Activated B cell treated with CpG ODN at 0.5 μM for 24 hours (primary cell): Measurements from ENCODE around the gene CARS1. TPM values are rescaled to one million over a fixed set of nuclear protein-coding genes. Genes with fewer than 3 reads are reported as not detected.

Experiments
- ATAC-seq: fragments of 200-7000 bp; cut with Tn5 transposase; one replicate; pipeline ENCODE4 v1.10.0; 2021; ENCODE audit warnings: low read depth, mild to moderate bottlenecking, moderate library complexity
- CTCF ChIA-PET: fragments of 350-600 bp; sonication (Branson Sonifier 250); formaldehyde crosslinking; loops from one replicate; lab custom pipeline; 2021; ENCODE audit warnings: antibody characterized with exemption; lab: Charles Lee
- POLR2A ChIA-PET: fragments of 350-600 bp; sonication (Branson Sonifier 250); formaldehyde crosslinking; loops from one replicate; lab custom pipeline; 2021; ENCODE audit warnings: antibody characterized with exemption; lab: Charles Lee
- DNase-seq: peaks from one replicate; pipeline ENCODE4 v3.0.0; 2022
- H3K27ac Mint-ChIP-seq: one replicate; pipeline ENCODE4 v1.8.0; 2020; ENCODE audit warnings: mixed read lengths
- H3K27me3 Mint-ChIP-seq: one replicate; pipeline ENCODE4 v1.8.0; 2021; ENCODE audit warnings: mixed read lengths
- H3K36me3 Mint-ChIP-seq: one replicate; pipeline ENCODE4 v1.8.0; 2021; ENCODE audit warnings: low read depth, mixed read lengths
- H3K4me1 Mint-ChIP-seq: one replicate; pipeline ENCODE4 v1.8.0; 2021; ENCODE audit warnings: mixed read lengths
- H3K4me3 Mint-ChIP-seq: one replicate; pipeline ENCODE4 v1.8.0; 2020; ENCODE audit warnings: mild to moderate bottlenecking, mixed read lengths
- H3K9me3 Mint-ChIP-seq: one replicate; pipeline ENCODE4 v1.8.0; 2020; ENCODE audit warnings: mixed read lengths
- intact Hi-C: fragments of 100-400 bp; cut with micrococcal nuclease; formaldehyde crosslinking; loops from one replicate; pipeline ENCODE4 v1.15.1; 2024
- total RNA-seq: library from RNA; stranded (reverse); gene quantifications from 2 replicates; pipeline ENCODE4 v1.2.3, GENCODE V29; 2022
- TF ChIP-seq, protein P1 (sequence below): fragments of 200-600 bp; IDR thresholded peaks from one replicate; pipeline ENCODE4 v1.8.0; 2022; ENCODE audit warnings: antibody characterized with exemption, mild to moderate bottlenecking

CARS1 gene
- total RNA-seq, 1 donor from 2014 or later = 110 TPM

GRCh38 chr11:3091846-3092602, 34.8 kb upstream of the CARS1 start:
- intact Hi-C loops = loop anchor here (1.0 to 2.0 kb wide), 8 partner anchors 42 to 663 kb away; no protein-coding TSS in a partner anchor
- H3K36me3 Mint-ChIP-seq = no peaks in the 10 kb centered on the region
- no peaks in the 10 kb centered on the region for H3K9me3 Mint-ChIP-seq
- POLR2A ChIA-PET = interaction anchor here (0.5 to 1.5 kb wide), 6 partner anchors 35 to 559 kb away, joined by 3 to 5 read pairs (median 3); partner anchors contain the start of gene CARS1
- DNase-seq (peak; percentile 73), ATAC-seq (peak; percentile 89)
- peaks cover 3% of the 10 kb centered on the region for H3K27me3 Mint-ChIP-seq
- no peak overlapping the region for H3K27ac Mint-ChIP-seq
- TF ChIP-seq, protein P1, sequence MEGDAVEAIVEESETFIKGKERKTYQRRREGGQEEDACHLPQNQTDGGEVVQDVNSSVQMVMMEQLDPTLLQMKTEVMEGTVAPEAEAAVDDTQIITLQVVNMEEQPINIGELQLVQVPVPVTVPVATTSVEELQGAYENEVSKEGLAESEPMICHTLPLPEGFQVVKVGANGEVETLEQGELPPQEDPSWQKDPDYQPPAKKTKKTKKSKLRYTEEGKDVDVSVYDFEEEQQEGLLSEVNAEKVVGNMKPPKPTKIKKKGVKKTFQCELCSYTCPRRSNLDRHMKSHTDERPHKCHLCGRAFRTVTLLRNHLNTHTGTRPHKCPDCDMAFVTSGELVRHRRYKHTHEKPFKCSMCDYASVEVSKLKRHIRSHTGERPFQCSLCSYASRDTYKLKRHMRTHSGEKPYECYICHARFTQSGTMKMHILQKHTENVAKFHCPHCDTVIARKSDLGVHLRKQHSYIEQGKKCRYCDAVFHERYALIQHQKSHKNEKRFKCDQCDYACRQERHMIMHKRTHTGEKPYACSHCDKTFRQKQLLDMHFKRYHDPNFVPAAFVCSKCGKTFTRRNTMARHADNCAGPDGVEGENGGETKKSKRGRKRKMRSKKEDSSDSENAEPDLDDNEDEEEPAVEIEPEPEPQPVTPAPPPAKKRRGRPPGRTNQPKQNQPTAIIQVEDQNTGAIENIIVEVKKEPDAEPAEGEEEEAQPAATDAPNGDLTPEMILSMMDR = peak; percentile 87
- H3K4me3 Mint-ChIP-seq = no peak overlapping the region
- peaks cover 2% of the 10 kb centered on the region for H3K4me1 Mint-ChIP-seq
- CTCF ChIA-PET = interaction anchor here (0.6 to 6.6 kb wide), 21 partner anchors 10 to 560 kb away, joined by 3 to 89 read pairs (median 5); partner anchors contain the start of genes CARS1, NAP1L4 and PHLDA2

DNA sequence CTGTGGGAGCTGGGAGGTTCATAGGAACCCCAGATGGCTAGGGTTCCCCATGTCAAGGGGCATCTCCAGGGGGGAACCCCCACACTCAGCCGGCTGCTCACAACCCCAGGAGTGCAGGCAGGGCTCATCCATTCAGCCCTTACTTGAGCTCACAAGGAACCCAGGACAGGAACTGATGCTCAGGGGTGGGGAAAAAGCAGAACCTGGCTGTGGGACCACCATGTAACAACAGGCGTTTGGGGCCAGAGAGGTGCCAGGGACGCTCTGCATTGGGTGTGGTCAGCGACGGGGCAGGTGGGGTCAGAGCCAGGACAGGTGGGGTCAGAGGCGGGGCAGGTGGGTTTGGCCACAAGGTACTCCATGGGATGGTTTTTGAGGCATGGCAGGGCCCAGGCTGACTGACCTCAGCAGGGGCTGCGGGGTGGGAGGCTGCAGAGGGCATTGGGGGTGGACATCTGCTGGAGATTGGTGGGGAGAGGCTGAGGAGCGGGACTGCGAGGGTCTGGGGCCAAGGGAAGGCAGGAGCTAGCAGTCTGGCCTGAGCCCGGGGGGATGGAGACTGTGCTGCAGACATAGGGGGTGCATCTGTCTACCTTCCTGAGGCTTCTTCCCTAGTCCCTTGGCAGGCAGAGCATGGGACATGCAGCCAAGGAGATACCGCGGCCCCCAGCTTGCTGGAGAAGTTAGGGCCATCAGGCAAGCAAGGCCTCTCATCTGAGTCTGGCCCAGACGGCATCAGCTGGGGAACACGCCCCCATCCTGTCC, 34.0 kb upstream of the CARS1 start:
- Mint-ChIP-seq H3K27ac (no peak overlapping the region), H3K9me3 (no peaks in the 10 kb centered on the region), H3K27me3 (peaks cover 3% of the 10 kb centered on the region), H3K4me3 (no peak overlapping the region), H3K4me1 (peaks cover 2% of the 10 kb centered on the region), H3K36me3 (no peaks in the 10 kb centered on the region)
- ATAC-seq (no peak), DNase-seq (no peak)
- TF ChIP-seq, protein P1 = no peak
- ChIA-PET POLR2A (interaction anchor here (0.5 to 1.5 kb wide), 5 partner anchors 34 to 558 kb away, joined by 3 to 5 read pairs (median 3); partner anchors contain the start of gene CARS1), CTCF (interaction anchor here (0.7 to 6.6 kb wide), 21 partner anchors 11 to 559 kb away, joined by 3 to 89 read pairs (median 5); partner anchors contain the start of genes CARS1, NAP1L4 and PHLDA2)
- intact Hi-C loops = loop anchor here (1.0 to 2.0 kb wide), 8 partner anchors 41 to 662 kb away; no protein-coding TSS in a partner anchor

- intact Hi-C loops = loop anchor here (2.0 kb wide), 2 partner anchors 197 to 661 kb away; no protein-coding TSS in a partner anchor
- POLR2A ChIA-PET = no interaction called here
These were observed 33.1 kb upstream of the CARS1 start for GRCh38 chr11:3090096-3090901.

GRCh38 chr11:3089236-3090061, 32.2 kb upstream of the CARS1 start:
- POLR2A ChIA-PET = no interaction called here
- intact Hi-C loops = loop anchor here (2.0 kb wide), 2 partner anchors 197 to 661 kb away; no protein-coding TSS in a partner anchor
- H3K9me3 Mint-ChIP-seq = no peaks in the 10 kb centered on the region
- H3K4me1 Mint-ChIP-seq = peaks cover 2% of the 10 kb centered on the region
- no peak for ATAC-seq
- H3K27ac Mint-ChIP-seq = no peak overlapping the region
- DNase-seq = no peak
- TF ChIP-seq, protein P1 = no peak
- CTCF ChIA-PET = interaction anchor here (1.2 to 6.6 kb wide), 6 partner anchors 40 to 557 kb away, joined by 3 to 89 read pairs (median 52); no protein-coding TSS in a partner anchor
- H3K4me3 Mint-ChIP-seq = no peak overlapping the region
- no peaks in the 10 kb centered on the region for H3K36me3 Mint-ChIP-seq
- H3K27me3 Mint-ChIP-seq = peaks cover 5% of the 10 kb centered on the region

More at GRCh38 chr11:3090096-3090901, 33.1 kb upstream of the CARS1 start:
- CTCF ChIA-PET = interaction anchor here (1.0 to 6.6 kb wide), 12 partner anchors 12 to 558 kb away, joined by 3 to 89 read pairs (median 7); partner anchors contain the start of gene PHLDA2
- Mint-ChIP-seq H3K4me3 (no peak overlapping the region), H3K27me3 (peaks cover 5% of the 10 kb centered on the region), H3K9me3 (no peaks in the 10 kb centered on the region), H3K36me3 (no peaks in the 10 kb centered on the region), H3K27ac (no peak overlapping the region), H3K4me1 (peaks cover 2% of the 10 kb centered on the region)
- ATAC-seq (no peak), DNase-seq (no peak)
- TF ChIP-seq, protein P1 = no peak
